Fibroblast of lung (primary cell): ENCODE measurements around the gene MRPS15. TPM values are rescaled to one million over a fixed set of nuclear protein-coding genes. Genes with fewer than 3 reads are reported as not detected.

Experiments used
- DNase-seq, 2 donors: peaks; one replicate each; pipeline versions ENCODE4 v3.0.0 to v3.0.0-alpha.2; 2010; ENCODE audit warnings: low read depth in 2 of 2
- H2AFZ ChIP-seq: 2 replicates; pipeline ENCODE4 v1.5.1; 2012; ENCODE audit warnings: low read length, control low read depth, inconsistent platforms
- H3K27ac ChIP-seq: 2 replicates; pipeline ENCODE4 v1.5.1; 2011; ENCODE audit warnings: low read length, control low read depth; ENCODE audit not compliant: insufficient read depth
- H3K27me3 ChIP-seq: 2 replicates; pipeline ENCODE4 v1.5.1; 2011; ENCODE audit warnings: mild to moderate bottlenecking, low read length; ENCODE audit not compliant: control insufficient read depth, insufficient read depth
- H3K36me3 ChIP-seq: 2 replicates; pipeline ENCODE4 v1.5.1; 2011; ENCODE audit warnings: low read length; ENCODE audit not compliant: control insufficient read depth, insufficient read depth
- H3K4me1 ChIP-seq: 2 replicates; pipeline ENCODE4 v1.5.1; 2011; ENCODE audit warnings: low read length; ENCODE audit not compliant: control insufficient read depth, insufficient read depth; ENCODE audit errors: extremely low read depth
- H3K4me2 ChIP-seq: 2 replicates; pipeline ENCODE4 v1.5.1; 2011; ENCODE audit warnings: low read length, control low read depth; ENCODE audit not compliant: insufficient read depth; ENCODE audit errors: extremely low read depth
- H3K4me3 ChIP-seq, 4 experiments: fragments of 200-600 bp in 1 of 4; sonication (generic) in 1 of 4; replicated peaks in 1 of 4; 2 replicates each; pipeline ENCODE4 v1.5.1; 2011 to 2016; ENCODE audit warnings: low read length in 4 of 4, low read depth in 3 of 4, mild to moderate bottlenecking in 3 of 4, control low read depth in 2 of 4, inconsistent platforms in 1 of 4, mixed read lengths in 1 of 4; ENCODE audit not compliant: insufficient read depth in 1 of 4; ENCODE audit errors: control extremely low read depth in 1 of 4
- H3K79me2 ChIP-seq: 2 replicates; pipeline ENCODE4 v1.5.1; 2012; ENCODE audit warnings: mild to moderate bottlenecking, low read length, inconsistent platforms; ENCODE audit not compliant: control insufficient read depth, insufficient read depth
- H3K9ac ChIP-seq: 2 replicates; pipeline ENCODE4 v1.5.1; 2011; ENCODE audit warnings: mild to moderate bottlenecking, low read length, control low read depth; ENCODE audit not compliant: insufficient read depth
- H3K9me3 ChIP-seq: 2 replicates; pipeline ENCODE4 v1.5.1; 2012; ENCODE audit warnings: low read depth, low read length; ENCODE audit not compliant: control insufficient read depth, insufficient read depth
- H4K20me1 ChIP-seq: 2 replicates; pipeline ENCODE4 v1.5.1; 2011; ENCODE audit warnings: low read length; ENCODE audit not compliant: control insufficient read depth, insufficient read depth; ENCODE audit errors: extremely low read depth
- CTCF ChIP-seq, 2 donors: IDR thresholded peaks in 1 of 2; conservative IDR thresholded peaks in 1 of 2; 1 replicate in 1 of 2; 2 replicates in 1 of 2; pipeline ENCODE4 v1.5.1; 2011 to 2012; ENCODE audit warnings: low read length in 2 of 2, control low read depth in 1 of 2, inconsistent platforms in 1 of 2, low read depth in 1 of 2, mild to moderate bottlenecking in 1 of 2
- EZH2 ChIP-seq: IDR thresholded peaks from 2 replicates; pipeline ENCODE4 v1.5.1; 2012; ENCODE audit warnings: low read length, control low read depth, mild to moderate bottlenecking; ENCODE audit errors: missing control alignments
- polyA plus RNA-seq, 2 donors: library from polyadenylated mRNA; depleted of rRNA in 1 of 2; stranded (reverse) in 1 of 2; unstranded in 1 of 2; fragments of >200 nt; gene quantifications; 2 replicates each; pipeline ENCODE4 v1.2.1, GENCODE V29; 2011 to 2012; ENCODE audit warnings: missing spikeins in 1 of 2
- total RNA-seq: library from RNA; depleted of rRNA; stranded (reverse); fragments of >200 nt; gene quantifications from 2 replicates; pipeline ENCODE4 v1.2.1, GENCODE V29; 2014

MRPS15 gene
- total and polyA plus RNA-seq, 2 donors (not counting 1 experiment from before 2014, with no cell fraction given): 75.5 to 99.1 TPM

DNA sequence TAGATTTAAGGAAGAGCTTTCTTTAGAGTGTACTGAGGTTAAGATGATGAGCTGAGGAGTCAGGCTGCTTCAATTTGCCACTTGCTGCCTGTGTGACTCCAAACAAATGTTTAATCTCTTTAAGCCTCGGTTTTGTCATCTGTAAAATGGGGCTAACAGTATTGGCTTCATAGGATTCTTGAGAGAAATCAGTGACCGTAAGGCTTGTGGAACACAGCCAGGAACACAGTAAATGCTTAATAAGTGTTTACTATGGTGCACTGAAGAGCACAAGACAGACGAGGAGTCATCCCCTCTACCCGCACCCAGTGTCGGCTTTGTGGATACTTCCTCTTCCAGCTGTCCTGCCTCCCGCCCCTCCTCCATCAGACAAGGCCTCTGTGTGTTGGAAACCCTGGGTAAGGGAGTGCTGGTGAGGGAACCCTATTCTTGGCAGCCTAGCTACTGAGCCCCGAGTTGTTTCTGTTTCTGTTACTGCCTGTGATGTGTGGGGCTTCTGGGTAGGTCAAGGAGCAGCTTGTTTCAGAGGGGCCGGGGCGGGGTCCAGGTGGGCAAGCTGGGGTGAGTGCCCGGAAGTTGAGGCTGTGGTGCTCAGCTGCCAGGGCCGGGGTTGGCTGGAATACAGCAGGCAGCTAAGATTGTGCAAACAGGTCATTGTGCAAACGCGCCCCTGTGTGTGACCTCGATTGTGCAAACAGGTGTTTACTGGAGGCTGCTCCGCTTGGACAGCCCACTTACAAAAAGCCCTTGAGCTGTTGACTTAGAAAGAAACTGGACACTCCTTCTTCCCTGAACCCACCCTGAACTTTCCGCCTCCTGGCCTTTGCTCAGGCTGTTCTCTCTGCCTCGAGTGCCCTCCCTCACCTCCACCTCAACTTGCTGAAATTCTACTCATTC is 22.5 kb upstream of the MRPS15 start:
- no peaks in the 10 kb centered on the region for H3K9me3 ChIP-seq
- no peak overlapping the region for H3K4me2 ChIP-seq
- TF ChIP-seq EZH2 (no peak), CTCF (conservative IDR thresholded peaks at IDR 0.05 in 1 of 2, IDR thresholded peaks at IDR 0.05 in 1 of 2; ENCODE audit: low read depth in 1 of 2, low read length in 2 of 2) (no peak)
- H3K79me2 ChIP-seq: no peaks in the 10 kb centered on the region
- no peak overlapping the region for H3K27ac ChIP-seq
- no peaks in the 10 kb centered on the region for H3K36me3 ChIP-seq
- no peak overlapping the region for H2AFZ ChIP-seq
- no peak overlapping the region for H3K9ac ChIP-seq
- no peaks in the 10 kb centered on the region for H4K20me1 ChIP-seq
- H3K27me3 ChIP-seq: peaks cover 9% of the 10 kb centered on the region
- no peaks in the 10 kb centered on the region for H3K4me1 ChIP-seq
- peak in 1 of 2 donors; percentile 49 for DNase-seq
- H3K4me3 ChIP-seq: no peak overlapping the region

DNA sequence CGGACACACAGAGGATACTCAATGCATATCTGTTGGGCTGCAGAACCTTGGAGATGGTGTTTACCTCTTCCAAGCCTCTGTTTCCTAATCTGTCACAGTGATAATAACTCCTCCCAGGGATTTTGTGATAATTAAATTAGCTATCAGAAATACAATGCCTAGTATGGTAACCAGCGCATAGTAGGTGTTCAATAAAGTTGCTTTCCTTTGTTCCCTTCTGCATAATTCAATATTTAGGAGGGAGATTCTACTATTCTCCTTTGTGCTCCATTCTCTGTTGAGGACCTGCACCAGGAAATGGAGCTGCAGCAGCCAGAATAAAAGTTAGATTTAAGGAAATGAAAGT is 21.9 kb upstream of the MRPS15 start:
- no peak for DNase-seq
- Histone ChIP-seq H3K9ac (no peak overlapping the region), H3K4me3 (no peak overlapping the region), H2AFZ (no peak overlapping the region), H3K9me3 (no peaks in the 10 kb centered on the region), H3K79me2 (no peaks in the 10 kb centered on the region), H3K4me1 (no peaks in the 10 kb centered on the region), H4K20me1 (no peaks in the 10 kb centered on the region), H3K27ac (no peak overlapping the region), H3K27me3 (peaks cover 9% of the 10 kb centered on the region), H3K4me2 (no peak overlapping the region), H3K36me3 (no peaks in the 10 kb centered on the region)
- TF ChIP-seq CTCF (conservative IDR thresholded peaks at IDR 0.05 in 1 of 2, IDR thresholded peaks at IDR 0.05 in 1 of 2; ENCODE audit: low read depth in 1 of 2, low read length in 2 of 2) (no peak), EZH2 (no peak)

DNA sequence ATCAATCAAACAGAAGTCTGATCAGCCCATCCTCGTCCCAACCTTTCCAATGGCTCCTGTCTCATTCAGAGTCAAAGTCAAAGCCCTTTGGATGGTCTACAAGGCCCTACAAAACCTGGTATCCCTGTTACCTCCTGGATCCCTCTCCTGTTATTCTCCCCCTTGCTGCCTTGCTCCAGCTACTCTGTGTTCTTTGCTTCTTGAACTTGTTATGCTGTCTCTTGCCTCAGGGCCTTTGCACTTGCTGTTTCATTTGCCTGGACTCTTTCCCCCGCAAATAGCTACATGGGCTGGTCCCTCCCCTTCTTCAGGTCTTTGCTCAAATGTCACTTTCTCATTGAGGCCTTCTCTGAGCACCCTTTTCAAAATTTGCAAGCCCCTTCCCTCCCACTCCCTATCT is 19.9 kb upstream of the MRPS15 start:
- Histone ChIP-seq H2AFZ (no peak overlapping the region), H3K4me3 (no peak overlapping the region), H3K27me3 (peaks cover 12% of the 10 kb centered on the region), H3K9me3 (no peaks in the 10 kb centered on the region), H3K4me2 (no peak overlapping the region), H3K27ac (no peak overlapping the region), H3K36me3 (no peaks in the 10 kb centered on the region), H3K4me1 (no peaks in the 10 kb centered on the region), H3K9ac (no peak overlapping the region), H3K79me2 (no peaks in the 10 kb centered on the region), H4K20me1 (no peaks in the 10 kb centered on the region)
- no peak for DNase-seq
- TF ChIP-seq EZH2: no peak
- no peak for TF ChIP-seq CTCF (conservative IDR thresholded peaks at IDR 0.05 in 1 of 2, IDR thresholded peaks at IDR 0.05 in 1 of 2; ENCODE audit: low read depth in 1 of 2, low read length in 2 of 2)
